Right renal cortex interstitium (tissue), 3 donors: ENCODE data around the gene MEIS1. TPM values are rescaled to one million over a fixed set of nuclear protein-coding genes. Genes with fewer than 3 reads are reported as not detected.

ENCODE experiments used
- DNase-seq, 3 donors: peaks; one replicate each; pipeline ENCODE4 v3.0.0-alpha.2; 2013; ENCODE audit warnings: low read depth in 3 of 3, low spot score in 2 of 3
- polyA plus RNA-seq, 3 donors: library from polyadenylated mRNA; unstranded; fragments of 120-200 nt; gene quantifications; one replicate each; pipeline ENCODE4 v1.2.1, GENCODE V29; 2013; ENCODE audit not compliant: insufficient read length in 3 of 3

The MEIS1 gene
- polyA plus RNA-seq, 3 donors, result 105 to 132 (median 122) TPM

- DNase-seq, result no peak
Measured at GRCh38 chr2:66497431-66498288, 62.7 kb downstream of the MEIS1 start.

GRCh38 chr2:66498289-66498975 is 63.5 kb downstream of the MEIS1 start:
- DNase-seq, result no peak

DNA sequence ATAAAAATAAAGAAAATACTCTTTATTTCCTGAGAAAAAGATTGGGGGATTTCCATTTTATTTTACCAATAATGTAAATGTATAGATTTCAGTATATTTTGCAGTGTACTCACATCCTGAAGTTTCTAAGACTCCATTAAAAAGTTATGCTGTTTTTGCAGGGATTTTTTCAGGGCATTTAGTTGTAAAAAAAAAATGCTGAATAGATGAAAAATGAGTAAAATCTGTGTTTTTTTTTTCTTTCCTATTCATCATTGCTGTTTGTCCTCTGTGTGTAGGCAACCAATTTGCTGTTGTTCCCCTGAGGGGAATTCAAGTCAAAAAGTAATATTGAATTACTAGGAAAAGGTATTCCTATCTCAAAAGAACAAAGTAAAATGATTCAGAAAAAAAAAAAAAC is 66.3 kb downstream of the MEIS1 start:
- DNase-seq, result no peak

DNA sequence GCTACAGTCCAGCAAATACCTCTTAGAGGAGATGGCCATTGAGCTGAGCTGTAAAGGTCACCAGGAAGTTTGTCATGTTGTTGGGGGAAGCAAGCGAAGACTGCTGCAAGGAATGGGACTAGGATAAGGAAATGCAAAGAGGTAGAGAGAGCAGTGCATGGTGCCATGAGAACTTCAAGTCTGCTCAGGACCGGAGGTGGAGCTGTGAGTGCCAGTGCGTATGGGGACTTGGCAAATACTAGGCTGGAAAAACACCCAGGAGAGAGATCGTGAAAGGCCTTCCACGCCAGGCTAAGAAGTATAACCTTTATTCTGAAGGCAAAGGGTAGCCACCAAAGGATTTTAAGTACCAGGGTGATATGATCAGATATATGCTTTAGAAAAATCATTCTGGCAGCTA is 71.3 kb downstream of the MEIS1 start:
- no peak for DNase-seq

- DNase-seq, result peak in 1 of 3 donors; percentile 32
Measured at GRCh38 chr2:66507673-66508201, 72.8 kb downstream of the MEIS1 start.

- no peak for DNase-seq
Measured at GRCh38 chr2:66508484-66509071, 73.7 kb downstream of the MEIS1 start.

GRCh38 chr2:66509326-66509811 is 74.4 kb downstream of the MEIS1 start:
- no peak for DNase-seq

DNA sequence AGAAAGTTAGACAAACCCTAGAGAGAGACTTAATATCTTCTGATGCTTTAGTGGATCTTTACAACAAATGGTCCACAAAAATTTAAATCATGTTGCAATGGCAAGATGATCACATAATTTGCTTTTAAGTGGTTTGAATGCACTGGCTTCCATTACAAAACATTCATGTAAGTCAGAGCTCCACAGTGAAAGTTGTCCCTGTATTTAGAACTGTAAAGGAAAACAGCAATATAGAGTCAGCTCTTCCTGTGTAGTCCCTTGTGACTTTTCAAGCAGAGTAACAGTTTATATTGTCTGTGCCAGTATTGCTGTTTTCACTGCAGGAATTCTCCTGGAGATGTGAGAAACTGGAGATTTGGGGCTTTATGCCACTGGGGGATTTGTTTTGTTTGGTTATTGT is 77.7 kb downstream of the MEIS1 start:
- no peak for DNase-seq

GRCh38 chr2:66515743-66516142 is 80.8 kb downstream of the MEIS1 start:
- no peak for DNase-seq

- no peak for DNase-seq
Measured at GRCh38 chr2:66516499-66516898, 81.6 kb downstream of the MEIS1 start.

GRCh38 chr2:66517772-66518171 is 82.8 kb downstream of the MEIS1 start:
- DNase-seq, result no peak

GRCh38 chr2:66519264-66519843 is 84.4 kb downstream of the MEIS1 start:
- DNase-seq, result no peak

- no peak for DNase-seq
Measured at GRCh38 chr2:66521291-66521922, 86.5 kb downstream of the MEIS1 start.

GRCh38 chr2:66522611-66523376 is 87.9 kb downstream of the MEIS1 start:
- no peak for DNase-seq

DNA sequence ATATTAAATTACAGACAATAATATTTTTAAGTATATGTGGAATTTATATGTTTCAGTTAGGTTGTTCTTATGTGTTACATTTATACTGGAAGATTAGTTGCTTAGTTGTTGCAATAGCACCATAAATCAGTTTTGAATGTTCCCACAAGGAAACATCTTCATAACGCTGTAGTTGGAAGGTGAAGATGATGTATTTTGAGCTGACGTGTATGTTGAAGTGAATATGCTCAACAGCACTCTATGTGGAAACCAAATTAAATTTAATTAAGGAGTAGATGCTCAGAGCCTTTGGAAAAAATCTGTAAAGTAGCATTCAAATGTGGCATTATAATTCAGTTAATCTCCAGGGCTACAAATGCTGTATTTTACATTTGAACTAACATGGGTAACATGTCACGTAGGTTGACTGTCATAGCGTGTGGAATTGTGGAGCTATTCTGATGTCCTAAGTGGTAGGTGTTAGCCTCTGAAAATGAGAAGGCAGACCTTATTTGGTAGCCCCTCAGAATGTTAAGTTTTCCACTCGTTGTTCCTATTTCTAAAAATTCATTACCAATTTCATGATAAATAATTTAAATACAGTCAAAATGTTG is 88.5 kb downstream of the MEIS1 start:
- DNase-seq, result no peak

- no peak for DNase-seq
Measured at GRCh38 chr2:66523990-66524389, 89.1 kb downstream of the MEIS1 start.

GRCh38 chr2:66525606-66526005 is 90.7 kb downstream of the MEIS1 start:
- no peak for DNase-seq

GRCh38 chr2:66526180-66526579 is 91.3 kb downstream of the MEIS1 start:
- DNase-seq, result no peak

DNA sequence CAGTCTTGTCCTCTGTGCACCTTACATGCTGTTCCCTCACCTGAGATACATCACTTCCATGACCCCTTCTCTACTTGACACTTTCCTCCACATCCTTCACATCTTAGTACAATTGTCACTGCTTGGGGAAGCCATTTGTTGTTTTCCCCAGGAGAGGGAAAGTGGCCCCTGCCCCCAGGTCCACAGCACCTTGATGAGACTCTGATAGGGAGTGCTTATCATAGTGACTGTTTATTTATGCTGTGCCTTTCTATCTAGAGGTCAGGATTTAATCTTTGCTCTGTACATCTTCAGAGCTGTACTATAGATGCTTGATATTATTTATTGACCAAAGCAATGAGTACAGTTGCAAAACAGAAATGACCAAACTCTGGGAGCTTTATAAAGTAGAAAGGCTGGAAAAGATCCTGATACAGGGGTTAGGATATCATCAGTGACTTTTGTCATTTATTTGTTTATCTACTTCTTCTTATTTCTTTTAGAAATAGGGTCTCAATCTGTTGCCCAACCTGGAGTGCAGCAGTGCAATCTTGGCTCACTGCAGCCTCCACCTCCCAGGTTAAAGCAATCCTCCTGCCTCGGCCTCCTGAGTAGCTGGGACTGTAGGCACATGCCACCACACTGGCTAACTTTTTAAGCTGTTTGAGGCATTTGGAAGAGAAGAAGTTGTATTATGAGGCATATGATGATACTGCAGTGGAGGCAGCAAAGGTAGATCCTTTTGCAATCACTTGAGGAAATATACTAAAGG is 94.2 kb downstream of the MEIS1 start:
- no peak for DNase-seq
